Subcutaneous adipose tissue (tissue), 4 donors: ENCODE results near the gene MAST2. TPM values are rescaled to one million over a fixed set of nuclear protein-coding genes. Genes with fewer than 3 reads are reported as not detected.

Experiments
- CTCF ChIP-seq: fragments of 450-650 bp; IDR thresholded peaks from one replicate; pipeline ENCODE4 v1.5.1; 2016; ENCODE audit warnings: low read depth, mild to moderate bottlenecking, control low read depth, antibody characterized with exemption, moderate library complexity
- total RNA-seq, 4 donors: library from RNA; depleted of rRNA; stranded (reverse); fragments of >200 nt; gene quantifications; one replicate each; pipeline ENCODE4 v1.1.0, GENCODE V29; 2016

The MAST2 gene
- total RNA-seq, 4 donors from 2014 or later = 13.4 to 23.3 (median 18.2) TPM

- no peak for TF ChIP-seq CTCF
Observed at GRCh38 chr1:45924736-45925135, 121.3 kb downstream of the MAST2 start.

GRCh38 chr1:45925728-45926287 lies 122.4 kb downstream of the MAST2 start:
- no peak for TF ChIP-seq CTCF

- no peak for TF ChIP-seq CTCF
Observed at GRCh38 chr1:45926330-45926729, 122.9 kb downstream of the MAST2 start.

GRCh38 chr1:45928486-45929205 lies 125.2 kb downstream of the MAST2 start:
- TF ChIP-seq CTCF = no peak

GRCh38 chr1:45929257-45929687 lies 125.9 kb downstream of the MAST2 start:
- no peak for TF ChIP-seq CTCF

GRCh38 chr1:45930258-45931150 lies 127.1 kb downstream of the MAST2 start:
- TF ChIP-seq CTCF = no peak

- TF ChIP-seq CTCF = no peak
Observed at GRCh38 chr1:45934947-45935346, 131.5 kb downstream of the MAST2 start.
